ENCODE data around the gene PSMB8. TPM values are rescaled to one million over a fixed set of nuclear protein-coding genes. Genes with fewer than 3 reads are reported as not detected.
"Not testable (repeated sequence)": the region's sequence is repeated elsewhere in the genome, so short reads cannot be mapped to it uniquely, and the experiment has no call there.

PSMB8 gene
- total RNA-seq, 2 donors from 2014 or later = 15.4 to 29.2 TPM

- Histone ChIP-seq H3K36me3 (no peaks in the 10 kb centered on the region), H3K9me3 (peaks cover 0 to 8% of the 10 kb centered on the region in 2 donors), H3K4me3 (no peak overlapping the region), H3K4me1 (no peaks in the 10 kb centered on the region), H3K27me3 (no peaks in the 10 kb centered on the region), H3K27ac (no peak overlapping the region)
- no peak for TF ChIP-seq CTCF (IDR thresholded peaks at IDR 0.05)
- no peak for DNase-seq (ENCODE audit: low spot score)
These were observed 32.8 kb upstream of the PSMB8 start for GRCh38 chr6:32876603-32877002.

- not testable (repeated sequence) for H3K4me1 ChIP-seq; DNase-seq (ENCODE audit: low spot score); H3K9me3 ChIP-seq; H3K36me3 ChIP-seq; H3K4me3 ChIP-seq; H3K27ac ChIP-seq; H3K27me3 ChIP-seq
These were observed 30.1 kb upstream of the PSMB8 start for GRCh38 chr6:32873947-32874346.

- DNase-seq (ENCODE audit: low spot score) = peak; percentile 81
These were observed 24.5 kb upstream of the PSMB8 start for GRCh38 chr6:32868257-32868788.

GRCh38 chr6:32867554-32868256 is 23.9 kb upstream of the PSMB8 start:
- H3K27ac ChIP-seq = no peak overlapping the region
- peaks cover 0 to 5% of the 10 kb centered on the region in 2 donors for H3K9me3 ChIP-seq
- no peaks in the 10 kb centered on the region for H3K4me1 ChIP-seq
- no peaks in the 10 kb centered on the region for H3K27me3 ChIP-seq
- H3K4me3 ChIP-seq = no peak overlapping the region
- TF ChIP-seq CTCF (IDR thresholded peaks at IDR 0.05) = no peak
- no peaks in the 10 kb centered on the region for H3K36me3 ChIP-seq
- DNase-seq (ENCODE audit: low spot score) = no peak

More at GRCh38 chr6:32868257-32868788, 24.5 kb upstream of the PSMB8 start:
- no peak overlapping the region for H3K27ac ChIP-seq
- H3K4me1 ChIP-seq = no peaks in the 10 kb centered on the region
- H3K4me3 ChIP-seq = no peak overlapping the region
- no peaks in the 10 kb centered on the region for H3K36me3 ChIP-seq
- H3K9me3 ChIP-seq = peaks cover 0 to 8% of the 10 kb centered on the region in 2 donors
- no peaks in the 10 kb centered on the region for H3K27me3 ChIP-seq
- peak; percentile 87 to 93 for TF ChIP-seq CTCF (IDR thresholded peaks at IDR 0.05)

GRCh38 chr6:32867022-32867477 is 23.2 kb upstream of the PSMB8 start:
- Histone ChIP-seq H3K27ac (no peak overlapping the region), H3K9me3 (no peaks in the 10 kb centered on the region), H3K36me3 (no peaks in the 10 kb centered on the region), H3K27me3 (no peaks in the 10 kb centered on the region), H3K4me3 (no peak overlapping the region), H3K4me1 (no peaks in the 10 kb centered on the region)
- no peak for DNase-seq (ENCODE audit: low spot score)
- no peak for TF ChIP-seq CTCF (IDR thresholded peaks at IDR 0.05)

- no peak for DNase-seq (ENCODE audit: low spot score)
- no peak for TF ChIP-seq CTCF (IDR thresholded peaks at IDR 0.05)
- no peak overlapping the region for H3K27ac ChIP-seq
These were observed 22.0 kb upstream of the PSMB8 start for GRCh38 chr6:32865724-32866443.

More at GRCh38 chr6:32865724-32866443, 22.0 kb upstream of the PSMB8 start:
- H3K4me1 ChIP-seq = no peaks in the 10 kb centered on the region
- H3K9me3 ChIP-seq = no peaks in the 10 kb centered on the region
- H3K27me3 ChIP-seq = no peaks in the 10 kb centered on the region
- H3K4me3 ChIP-seq = no peak overlapping the region
- H3K36me3 ChIP-seq = no peaks in the 10 kb centered on the region
